BE2C (cell line): ENCODE data around the gene BLNK.
"Not testable (repeated sequence)": the region's sequence is repeated elsewhere in the genome, so short reads cannot be mapped to it uniquely, and the experiment has no call there.

Experiments
- DNase-seq: peaks from one replicate; pipeline ENCODE4 v3.0.0-alpha.2; 2020
- H3K27me3 ChIP-seq: fragments of 250-450 bp; sonication (Bioruptor Pico); 2 replicates; pipeline ENCODE4 v1.5.1; 2020; ENCODE audit warnings: mild to moderate bottlenecking
- H3K36me3 ChIP-seq: fragments of 250-450 bp; sonication (Bioruptor Pico); 2 replicates; pipeline ENCODE4 v1.5.1; 2020; ENCODE audit warnings: mild to moderate bottlenecking
- H3K4me1 ChIP-seq: fragments of 250-450 bp; sonication (Bioruptor Pico); 2 replicates; pipeline ENCODE4 v1.5.1; 2020
- H3K4me3 ChIP-seq: 2 replicates; pipeline ENCODE4 v1.5.1; 2011; ENCODE audit warnings: low read depth, low read length
- H3K9me3 ChIP-seq: fragments of 250-450 bp; sonication (Bioruptor Pico); 2 replicates; pipeline ENCODE4 v1.5.1; 2020
- CTCF ChIP-seq: IDR thresholded peaks from 2 replicates; pipeline ENCODE4 v1.5.1; 2012; ENCODE audit warnings: mild to moderate bottlenecking, low read depth, low read length

Gene BLNK

DNA sequence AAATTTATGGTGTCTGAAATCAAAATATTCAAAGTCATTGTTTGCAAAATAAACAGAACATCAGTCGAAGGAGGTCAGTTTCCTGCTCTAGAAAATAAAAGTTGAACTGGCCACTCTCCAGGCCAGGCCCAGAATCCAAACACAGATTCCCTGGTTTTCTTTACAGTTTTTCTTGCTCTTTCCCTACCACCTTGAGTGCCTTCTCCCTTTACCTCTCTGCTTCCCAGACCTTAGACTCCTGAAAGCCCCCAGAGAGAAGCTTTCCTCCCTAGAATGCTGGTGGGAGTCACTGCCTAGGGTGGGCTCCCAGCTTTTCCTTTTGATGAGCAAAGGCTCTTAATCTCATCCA lies 38.9 kb upstream of the BLNK start:
- Histone ChIP-seq H3K4me3 (no peak overlapping the region), H3K9me3 (no peaks in the 10 kb centered on the region), H3K36me3 (no peaks in the 10 kb centered on the region), H3K4me1 (no peaks in the 10 kb centered on the region), H3K27me3 (no peaks in the 10 kb centered on the region)
- TF ChIP-seq CTCF = no peak
- no peak for DNase-seq

- Histone ChIP-seq H3K4me1 (no peaks in the 10 kb centered on the region), H3K4me3 (no peak overlapping the region)
Measured at GRCh38 chr10:96309628-96310320, 38.4 kb upstream of the BLNK start.

GRCh38 chr10:96308854-96309253 lies 37.5 kb upstream of the BLNK start:
- H3K36me3 ChIP-seq, H3K4me3 ChIP-seq, DNase-seq, H3K4me1 ChIP-seq, H3K9me3 ChIP-seq, H3K27me3 ChIP-seq: not testable (repeated sequence)

More at GRCh38 chr10:96309628-96310320, 38.4 kb upstream of the BLNK start:
- Histone ChIP-seq H3K27me3 (no peaks in the 10 kb centered on the region), H3K9me3 (no peaks in the 10 kb centered on the region), H3K36me3 (no peaks in the 10 kb centered on the region)
- no peak for TF ChIP-seq CTCF
- DNase-seq = no peak

GRCh38 chr10:96306516-96306915 lies 35.1 kb upstream of the BLNK start:
- peak; percentile 8 for DNase-seq
- Histone ChIP-seq H3K9me3 (no peaks in the 10 kb centered on the region), H3K27me3 (no peaks in the 10 kb centered on the region), H3K36me3 (no peaks in the 10 kb centered on the region), H3K4me3 (no peak overlapping the region), H3K4me1 (no peaks in the 10 kb centered on the region)
- TF ChIP-seq CTCF = no peak

- Histone ChIP-seq H3K4me1 (no peaks in the 10 kb centered on the region), H3K9me3 (no peaks in the 10 kb centered on the region), H3K4me3 (no peak overlapping the region), H3K27me3 (no peaks in the 10 kb centered on the region; the same call in 1 of the 2 replicates), H3K36me3 (no peaks in the 10 kb centered on the region)
- DNase-seq = no peak
- TF ChIP-seq CTCF = no peak
Measured at GRCh38 chr10:96305019-96305418, 33.6 kb upstream of the BLNK start.

DNA sequence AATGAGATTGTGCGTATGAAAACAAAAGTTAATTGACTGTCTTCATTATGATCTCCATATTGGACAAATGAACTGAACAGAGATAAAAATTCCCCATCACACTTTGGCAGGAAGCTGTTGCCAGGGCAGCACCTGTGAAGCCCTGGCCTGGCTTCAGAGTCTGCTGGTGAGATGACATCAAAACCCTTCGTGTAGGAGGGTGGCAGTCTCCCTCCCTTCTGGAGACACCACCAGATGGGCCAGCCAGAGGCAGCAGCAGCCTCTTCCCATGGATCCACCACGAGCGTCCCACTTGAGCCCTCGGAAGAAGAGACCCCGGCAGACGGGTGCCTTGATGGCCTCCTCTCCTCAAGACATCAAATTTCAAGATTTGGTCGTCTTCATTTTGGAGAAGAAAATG lies 32.9 kb upstream of the BLNK start, which contains the start of gene DNTT:
DNTT (plus strand) TSS at position 205 of the 400 bp plus-strand sequence; CDS start at position 269, 64 bp downstream.
- no peaks in the 10 kb centered on the region for H3K9me3 ChIP-seq
- no peak for DNase-seq
- peaks cover 4% of the 10 kb centered on the region for H3K27me3 ChIP-seq
- no peak within 1 kb of the TSS for H3K4me3 ChIP-seq
- H3K4me1 ChIP-seq = no peaks in the 10 kb centered on the region
- TF ChIP-seq CTCF = no peak
- H3K36me3 ChIP-seq = no peaks in the 10 kb centered on the region

GRCh38 chr10:96301616-96302015 lies 30.2 kb upstream of the BLNK start:
- TF ChIP-seq CTCF = no peak
- no peak for DNase-seq

More at GRCh38 chr10:96301616-96302015, 30.2 kb upstream of the BLNK start:
- H3K9me3 ChIP-seq = no peaks in the 10 kb centered on the region
- no peaks in the 10 kb centered on the region for H3K36me3 ChIP-seq
- no peaks in the 10 kb centered on the region for H3K4me1 ChIP-seq
- H3K4me3 ChIP-seq = no peak overlapping the region
- peaks cover 16% of the 10 kb centered on the region for H3K27me3 ChIP-seq
